ENCODE data around the gene MGRN1.
"Not testable (repeated sequence)": the region's sequence is repeated elsewhere in the genome, so short reads cannot be mapped to it uniquely, and the experiment has no call there.

The MGRN1 gene

GRCh38 chr16:4649744-4650442 is 25.3 kb downstream of the MGRN1 start:
- H3K4me3 ChIP-seq (ENCODE audit: control insufficient read depth, low read depth, low read length): no peak overlapping the region
- no peak for DNase-seq (ENCODE audit: low read depth)
- TF ChIP-seq CTCF (IDR thresholded peaks at IDR 0.05; ENCODE audit: control insufficient read depth, insufficient read depth, low read depth, low read length, missing control alignments): no peak

- not testable (repeated sequence) for DNase-seq (ENCODE audit: low read depth)
- TF ChIP-seq CTCF (IDR thresholded peaks at IDR 0.05; ENCODE audit: control insufficient read depth, insufficient read depth, low read depth, low read length, missing control alignments): peak; percentile 74
Measured at GRCh38 chr16:4650443-4651074, 25.9 kb downstream of the MGRN1 start.

GRCh38 chr16:4651827-4652226 is 27.2 kb downstream of the MGRN1 start:
- no peak for TF ChIP-seq CTCF (IDR thresholded peaks at IDR 0.05; ENCODE audit: control insufficient read depth, insufficient read depth, low read depth, low read length, missing control alignments)
- no peak for DNase-seq (ENCODE audit: low read depth)
- no peak overlapping the region for H3K4me3 ChIP-seq (ENCODE audit: control insufficient read depth, low read depth, low read length)

More at GRCh38 chr16:4650443-4651074, 25.9 kb downstream of the MGRN1 start:
- H3K4me3 ChIP-seq (ENCODE audit: control insufficient read depth, low read depth, low read length): not testable (repeated sequence)

GRCh38 chr16:4652561-4652960 is 27.9 kb downstream of the MGRN1 start:
- DNase-seq (ENCODE audit: low read depth): no peak
- no peak overlapping the region for H3K4me3 ChIP-seq (ENCODE audit: control insufficient read depth, low read depth, low read length)
- no peak for TF ChIP-seq CTCF (IDR thresholded peaks at IDR 0.05; ENCODE audit: control insufficient read depth, insufficient read depth, low read depth, low read length, missing control alignments)

- TF ChIP-seq CTCF (IDR thresholded peaks at IDR 0.05; ENCODE audit: control insufficient read depth, insufficient read depth, low read depth, low read length, missing control alignments): no peak
- no peak overlapping the region for H3K4me3 ChIP-seq (ENCODE audit: control insufficient read depth, low read depth, low read length)
- no peak for DNase-seq (ENCODE audit: low read depth)
Measured at GRCh38 chr16:4654011-4654963, 29.7 kb downstream of the MGRN1 start.

- DNase-seq (ENCODE audit: low read depth): no peak
- no peak overlapping the region for H3K4me3 ChIP-seq (ENCODE audit: control insufficient read depth, low read depth, low read length)
- TF ChIP-seq CTCF (IDR thresholded peaks at IDR 0.05; ENCODE audit: control insufficient read depth, insufficient read depth, low read depth, low read length, missing control alignments): no peak
Measured at GRCh38 chr16:4654964-4655590, 30.5 kb downstream of the MGRN1 start.
